Smooth muscle cell (in vitro differentiated cells): ENCODE measurements around the gene GID8. TPM values are rescaled to one million over a fixed set of nuclear protein-coding genes. Genes with fewer than 3 reads are reported as not detected.

Experiments
- DNase-seq: peaks from one replicate; lab custom pipeline; 2025; ENCODE audit not compliant: unreplicated experiment; lab: John Stamatoyannopoulos, UW
- H2AFZ ChIP-seq: fragments of 200-600 bp; sonication (generic); 2 replicates; pipeline ENCODE4 v1.6.0; 2016; ENCODE audit warnings: antibody characterized with exemption, low read depth, mild to moderate bottlenecking
- H3F3A ChIP-seq: fragments of 200-600 bp; sonication (generic); 2 replicates; pipeline ENCODE4 v1.6.0; 2017; ENCODE audit warnings: antibody characterized with exemption, low read depth
- H3K27ac ChIP-seq: fragments of 200-600 bp; sonication (generic); 2 replicates; pipeline ENCODE4 v1.5.1; 2016; ENCODE audit warnings: low read depth, mild to moderate bottlenecking
- H3K27me3 ChIP-seq: fragments of 200-600 bp; sonication (generic); 2 replicates; pipeline ENCODE4 v1.6.1; 2016; ENCODE audit warnings: low read depth, mild to moderate bottlenecking
- H3K36me3 ChIP-seq: fragments of 200-600 bp; sonication (generic); 2 replicates; pipeline ENCODE4 v1.5.1; 2016; ENCODE audit warnings: low read depth
- H3K4me1 ChIP-seq: fragments of 200-600 bp; sonication (generic); 2 replicates; pipeline ENCODE4 v1.5.1; 2016; ENCODE audit warnings: low read depth
- H3K4me2 ChIP-seq: fragments of 200-600 bp; sonication (generic); 2 replicates; pipeline ENCODE4 v1.6.0; 2016; ENCODE audit warnings: mild to moderate bottlenecking
- H3K4me3 ChIP-seq: fragments of 200-600 bp; sonication (generic); 2 replicates; pipeline ENCODE4 v1.5.1; 2016; ENCODE audit warnings: mild to moderate bottlenecking
- H3K79me2 ChIP-seq: fragments of 200-600 bp; sonication (generic); 2 replicates; pipeline ENCODE4 v1.6.0; 2016; ENCODE audit warnings: low read depth, mild to moderate bottlenecking
- H3K9ac ChIP-seq: fragments of 200-600 bp; sonication (generic); 2 replicates; pipeline ENCODE4 v1.6.0; 2016; ENCODE audit warnings: low read depth
- H3K9me3 ChIP-seq: fragments of 200-600 bp; sonication (generic); replicated peaks from 2 replicates; pipeline ENCODE4 v1.5.1; 2016; ENCODE audit warnings: low read depth
- H4K20me1 ChIP-seq: fragments of 200-600 bp; sonication (generic); 2 replicates; pipeline ENCODE4 v1.6.0; 2016; ENCODE audit warnings: low read depth
- CTCF ChIP-seq: fragments of 200-600 bp; sonication (generic); IDR thresholded peaks from 2 replicates; pipeline ENCODE4 v1.5.1; 2017; ENCODE audit warnings: borderline replicate concordance, mild to moderate bottlenecking, antibody characterized with exemption; ENCODE audit not compliant: insufficient read depth, poor library complexity, severe bottlenecking
- WGBS: methylation state at CpG from one replicate; pipeline ENCODE4 v1.1.7; 2016; ENCODE audit warnings: low lambda C conversion rate; 5-methylcytosine and 5-hydroxymethylcytosine counted together
- polyA plus RNA-seq: library from polyadenylated mRNA; unstranded; fragments of >200 nt; fragmentation: Nextera tagmentation; extraction: Ambion mirVana; gene quantifications from 2 replicates; pipeline ENCODE4 v1.2.1, GENCODE V29; 2016
- total RNA-seq: library from RNA; depleted of rRNA; stranded (reverse); fragments of >200 nt; gene quantifications from 2 replicates; pipeline ENCODE4 v1.2.3, GENCODE V29; 2014

The GID8 gene
- total and polyA plus RNA-seq, 2 experiments from 2014 or later, result 13.9 to 23.5 TPM

- no peak overlapping the region for H3K4me2 ChIP-seq
- no peak overlapping the region for H2AFZ ChIP-seq
- peaks cover 2% of the 10 kb centered on the region for H3K36me3 ChIP-seq
- DNase-seq, result no peak
- H3K9ac ChIP-seq, result no peak overlapping the region
- no peaks in the 10 kb centered on the region for H3K27me3 ChIP-seq
- H3K9me3 ChIP-seq, result no peaks in the 10 kb centered on the region
- TF ChIP-seq CTCF, result no peak
- peaks cover 20% of the 10 kb centered on the region for H3K4me1 ChIP-seq
- peaks cover 2% of the 10 kb centered on the region for H3K79me2 ChIP-seq
- 91% methylated on average over 16 of the region's 16 CpGs for WGBS
- H3K4me3 ChIP-seq, result no peak overlapping the region
- peaks cover 40% of the 10 kb centered on the region for H4K20me1 ChIP-seq
- no peak overlapping the region for H3K27ac ChIP-seq
- peaks cover 16% of the 10 kb centered on the region for H3F3A ChIP-seq
These were observed 39.6 kb upstream of the GID8 start for GRCh38 chr20:62898093-62898964.

GRCh38 chr20:62898970-62899632 lies 38.8 kb upstream of the GID8 start:
- Histone ChIP-seq H3K36me3 (no peaks in the 10 kb centered on the region), H3K9ac (no peak overlapping the region), H2AFZ (no peak overlapping the region), H4K20me1 (peaks cover 47% of the 10 kb centered on the region), H3K27ac (no peak overlapping the region), H3K27me3 (no peaks in the 10 kb centered on the region), H3F3A (peaks cover 18% of the 10 kb centered on the region), H3K79me2 (peaks cover 2% of the 10 kb centered on the region), H3K4me1 (peaks cover 20% of the 10 kb centered on the region), H3K9me3 (no peaks in the 10 kb centered on the region), H3K4me3 (no peak overlapping the region), H3K4me2 (no peak overlapping the region)
- no peak for DNase-seq
- 85% methylated on average over 16 of the region's 16 CpGs for WGBS
- no peak for TF ChIP-seq CTCF

GRCh38 chr20:62899633-62900051 lies 38.3 kb upstream of the GID8 start:
- H3K36me3 ChIP-seq, result peaks cover under 1% of the 10 kb centered on the region
- H3K4me3 ChIP-seq, result no peak overlapping the region
- peaks cover 20% of the 10 kb centered on the region for H3K4me1 ChIP-seq
- no peak overlapping the region for H3K9ac ChIP-seq
- WGBS, result 82% methylated on average over 6 of the region's 6 CpGs
- peaks cover 2% of the 10 kb centered on the region for H3K79me2 ChIP-seq
- H3K4me2 ChIP-seq, result peak overlapping the region; percentile 75
- DNase-seq, result no peak
- peaks cover 53% of the 10 kb centered on the region for H4K20me1 ChIP-seq
- no peaks in the 10 kb centered on the region for H3K27me3 ChIP-seq
- H3K27ac ChIP-seq, result no peak overlapping the region
- no peak for TF ChIP-seq CTCF
- H3K9me3 ChIP-seq, result no peaks in the 10 kb centered on the region
- H3F3A ChIP-seq, result peaks cover 21% of the 10 kb centered on the region
- H2AFZ ChIP-seq, result no peak overlapping the region
